ENCODE measurements around the gene KRTAP5-6. TPM values are rescaled to one million over a fixed set of nuclear protein-coding genes. Genes with fewer than 3 reads are reported as not detected.

The KRTAP5-6 gene
- total RNA-seq, 3 donors from 2014 or later: not detected

DNA sequence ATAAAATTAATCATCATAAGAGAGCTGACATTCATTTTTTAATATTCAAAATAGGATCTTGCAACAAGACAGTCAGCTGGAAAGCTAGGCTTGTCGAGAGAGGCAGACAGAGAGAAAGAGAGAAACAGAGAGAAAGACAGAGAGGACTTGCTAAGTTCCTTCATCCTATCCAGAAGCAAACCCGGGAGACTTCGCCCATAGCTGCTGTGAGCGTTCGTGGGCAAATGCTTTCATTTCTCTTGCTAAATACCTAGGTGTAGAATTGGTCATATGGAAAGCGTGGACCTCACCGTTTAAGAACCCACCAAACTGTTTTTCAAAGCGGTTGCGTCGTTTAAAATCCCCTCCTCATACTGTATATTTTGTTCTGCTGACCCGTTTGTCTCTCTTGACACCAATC is 25.3 kb upstream of the KRTAP5-6 start:
- intact Hi-C loops (cut with DNase I; ENCODE audit: low total_unique reads): loop anchor here (2.0 kb wide), 1 partner anchor 65 kb away; no protein-coding TSS in a partner anchor
- H3K9me3 ChIP-seq: no peaks in the 10 kb centered on the region
- TF ChIP-seq POLR2A (IDR thresholded peaks at IDR 0.05): no peak
- TF ChIP-seq, protein P1, sequence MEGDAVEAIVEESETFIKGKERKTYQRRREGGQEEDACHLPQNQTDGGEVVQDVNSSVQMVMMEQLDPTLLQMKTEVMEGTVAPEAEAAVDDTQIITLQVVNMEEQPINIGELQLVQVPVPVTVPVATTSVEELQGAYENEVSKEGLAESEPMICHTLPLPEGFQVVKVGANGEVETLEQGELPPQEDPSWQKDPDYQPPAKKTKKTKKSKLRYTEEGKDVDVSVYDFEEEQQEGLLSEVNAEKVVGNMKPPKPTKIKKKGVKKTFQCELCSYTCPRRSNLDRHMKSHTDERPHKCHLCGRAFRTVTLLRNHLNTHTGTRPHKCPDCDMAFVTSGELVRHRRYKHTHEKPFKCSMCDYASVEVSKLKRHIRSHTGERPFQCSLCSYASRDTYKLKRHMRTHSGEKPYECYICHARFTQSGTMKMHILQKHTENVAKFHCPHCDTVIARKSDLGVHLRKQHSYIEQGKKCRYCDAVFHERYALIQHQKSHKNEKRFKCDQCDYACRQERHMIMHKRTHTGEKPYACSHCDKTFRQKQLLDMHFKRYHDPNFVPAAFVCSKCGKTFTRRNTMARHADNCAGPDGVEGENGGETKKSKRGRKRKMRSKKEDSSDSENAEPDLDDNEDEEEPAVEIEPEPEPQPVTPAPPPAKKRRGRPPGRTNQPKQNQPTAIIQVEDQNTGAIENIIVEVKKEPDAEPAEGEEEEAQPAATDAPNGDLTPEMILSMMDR (IDR thresholded peaks at IDR 0.05): no peak
- TF ChIP-seq POLR2AphosphoS5 (IDR thresholded peaks at IDR 0.05): no peak
- H3K36me3 ChIP-seq: no peaks in the 10 kb centered on the region
- peak in 1 of 2 donors; percentile 0 for DNase-seq (ENCODE audit: low spot score in 2 of 2)
- no peaks in the 10 kb centered on the region for H3K4me1 ChIP-seq
- H3K4me3 ChIP-seq: no peak overlapping the region
- no peak overlapping the region for H3K27ac ChIP-seq
- H3K27me3 ChIP-seq: peaks cover 0 to 42% of the 10 kb centered on the region in 2 donors

- Histone ChIP-seq H3K4me1 (no peaks in the 10 kb centered on the region), H3K27me3 (peaks cover 0 to 48% of the 10 kb centered on the region in 2 donors), H3K9me3 (no peaks in the 10 kb centered on the region), H3K36me3 (no peaks in the 10 kb centered on the region), H3K4me3 (no peak overlapping the region), H3K27ac (no peak overlapping the region)
- no peak for TF ChIP-seq POLR2AphosphoS5 (IDR thresholded peaks at IDR 0.05)
- TF ChIP-seq, protein P1 (IDR thresholded peaks at IDR 0.05): no peak
- intact Hi-C loops (cut with DNase I; ENCODE audit: low total_unique reads): loop anchor here (2.0 kb wide), 1 partner anchor 66 kb away; no protein-coding TSS in a partner anchor
- peak in 1 of 2 donors; percentile 9 for DNase-seq (ENCODE audit: low spot score in 2 of 2)
Measured at GRCh38 chr11:1672613-1673350, 24.2 kb upstream of the KRTAP5-6 start.

GRCh38 chr11:1673446-1674172 is 23.4 kb upstream of the KRTAP5-6 start:
- Histone ChIP-seq H3K36me3 (no peaks in the 10 kb centered on the region), H3K4me3 (no peak overlapping the region), H3K27ac (no peak overlapping the region), H3K9me3 (no peaks in the 10 kb centered on the region), H3K27me3 (peaks cover 0 to 44% of the 10 kb centered on the region in 2 donors), H3K4me1 (no peaks in the 10 kb centered on the region)
- intact Hi-C loops (cut with DNase I; ENCODE audit: low total_unique reads): loop anchor here (2.0 kb wide), 1 partner anchor 67 kb away; no protein-coding TSS in a partner anchor
- no peak for DNase-seq (ENCODE audit: low spot score in 2 of 2)
- TF ChIP-seq POLR2AphosphoS5 (IDR thresholded peaks at IDR 0.05) (no peak), POLR2A (IDR thresholded peaks at IDR 0.05) (no peak)
- TF ChIP-seq, protein P1 (IDR thresholded peaks at IDR 0.05): no peak

- TF ChIP-seq, protein P1 (IDR thresholded peaks at IDR 0.05): no peak
- TF ChIP-seq POLR2A (IDR thresholded peaks at IDR 0.05) (no peak), POLR2AphosphoS5 (IDR thresholded peaks at IDR 0.05) (no peak)
- no peak for DNase-seq (ENCODE audit: low spot score in 2 of 2)
- Histone ChIP-seq H3K4me1 (no peaks in the 10 kb centered on the region), H3K27ac (no peak overlapping the region), H3K9me3 (no peaks in the 10 kb centered on the region), H3K27me3 (peaks cover 0 to 36% of the 10 kb centered on the region in 2 donors), H3K36me3 (no peaks in the 10 kb centered on the region), H3K4me3 (no peak overlapping the region)
- intact Hi-C loops (cut with DNase I; ENCODE audit: low total_unique reads): no loop called here
Measured at GRCh38 chr11:1674173-1675131, 22.5 kb upstream of the KRTAP5-6 start.
